SK-N-MC (cell line): ENCODE results near the gene THADA.

Experiments used
- EZH2 ChIP-seq: fragments of 200-600 bp; sonication (generic); IDR thresholded peaks from one replicate; pipeline ENCODE4 v1.6.1; 2017; ENCODE audit warnings: antibody characterized with exemption
- FOXP2 ChIP-seq: optimal IDR thresholded peaks from 2 replicates; pipeline ENCODE3; 2011; ENCODE audit warnings: mild to moderate bottlenecking, moderate library complexity; ENCODE audit not compliant: insufficient read depth; ENCODE audit errors: extremely low read length, control extremely low read depth
- POLR2AphosphoS5 ChIP-seq: IDR thresholded peaks from 2 replicates; pipeline ENCODE4 v1.6.1; 2012; ENCODE audit warnings: mild to moderate bottlenecking, low read depth, low read length, borderline replicate concordance

DNA sequence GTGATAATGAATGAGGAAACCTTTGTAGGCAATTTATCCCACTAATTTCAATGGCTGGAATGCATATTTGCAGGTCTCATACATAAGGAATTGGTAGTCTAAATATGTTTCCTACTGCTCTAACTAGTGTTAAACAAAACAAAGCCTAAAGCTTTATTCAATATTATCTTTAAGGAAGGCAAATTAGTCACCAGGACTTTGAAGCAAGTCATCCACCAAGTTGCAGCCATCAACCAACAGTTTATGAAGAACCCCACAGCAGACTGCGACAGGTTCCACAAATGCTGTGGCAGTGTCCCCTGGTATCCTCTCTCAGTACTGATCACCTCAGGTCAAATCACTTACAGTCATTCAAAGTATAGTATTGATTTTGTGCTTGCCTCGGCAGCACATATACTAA, 187.9 kb downstream of the THADA start:
- TF ChIP-seq EZH2, result no peak
- TF ChIP-seq POLR2AphosphoS5, result no peak
- no peak for TF ChIP-seq FOXP2
